ENCODE data around the gene HECTD3. TPM values are rescaled to one million over a fixed set of nuclear protein-coding genes. Genes with fewer than 3 reads are reported as not detected.

The HECTD3 gene
- total RNA-seq, 1 experiment from 2014 or later: 29.5 TPM

GRCh38 chr1:45023663-45024062, 12.5 kb upstream of the HECTD3 start:
- no peaks in the 10 kb centered on the region for H3K9me3 ChIP-seq (ENCODE audit: low read depth, low read length, poor library complexity, severe bottlenecking)
- H3K4me3 ChIP-seq (ENCODE audit: low read depth, low read length, poor library complexity, severe bottlenecking): no peak overlapping the region
- no peak for TF ChIP-seq CTCF (conservative IDR thresholded peaks at IDR 0.05; ENCODE audit: low read depth, low read length)
- no peak for TF ChIP-seq EZH2 (IDR thresholded peaks at IDR 0.05; ENCODE audit: borderline replicate concordance, low read depth, low read length, poor library complexity, severe bottlenecking)
- DNase-seq (ENCODE audit: low spot score): no peak
- BruUV-seq (replicated peaks): no TSS peak
- intact Hi-C loops (cut with micrococcal nuclease; ENCODE audit: unreplicated experiment): no loop called here
- ChIA-PET POLR2A (ENCODE audit: low non-redundant PET) (no interaction called here), CTCF (no interaction called here)
- no peaks in the 10 kb centered on the region for H3K4me1 ChIP-seq (ENCODE audit: insufficient read depth, low read length, poor library complexity, severe bottlenecking)
- no peak overlapping the region for H3K27ac ChIP-seq (ENCODE audit: low read depth, low read length, poor library complexity, severe bottlenecking)
- no peaks in the 10 kb centered on the region for H3K27me3 ChIP-seq (replicated peaks; ENCODE audit: insufficient read depth, low read depth, low read length, poor library complexity)
- H3K36me3 ChIP-seq (ENCODE audit: insufficient read depth, low read length, poor library complexity, severe bottlenecking): no peaks in the 10 kb centered on the region

GRCh38 chr1:45018599-45019230, 7.6 kb upstream of the HECTD3 start:
- H3K27ac ChIP-seq (ENCODE audit: low read depth, low read length, poor library complexity, severe bottlenecking): no peak overlapping the region
- H3K36me3 ChIP-seq (ENCODE audit: insufficient read depth, low read length, poor library complexity, severe bottlenecking): peaks cover 5% of the 10 kb centered on the region
- no peaks in the 10 kb centered on the region for H3K4me1 ChIP-seq (ENCODE audit: insufficient read depth, low read length, poor library complexity, severe bottlenecking)
- no peak overlapping the region for H3K4me3 ChIP-seq (ENCODE audit: low read depth, low read length, poor library complexity, severe bottlenecking)
- CTCF ChIA-PET: interaction anchor here (0.6 to 1.4 kb wide), 4 partner anchors 62 to 376 kb away, joined by 4 to 15 read pairs (median 8); no protein-coding TSS in a partner anchor
- TF ChIP-seq CTCF (conservative IDR thresholded peaks at IDR 0.05; ENCODE audit: low read depth, low read length) (peak; percentile 85), EZH2 (IDR thresholded peaks at IDR 0.05; ENCODE audit: borderline replicate concordance, low read depth, low read length, poor library complexity, severe bottlenecking) (no peak)
- POLR2A ChIA-PET (ENCODE audit: low non-redundant PET): no interaction called here
- BruUV-seq (replicated peaks): no TSS peak
- no peaks in the 10 kb centered on the region for H3K9me3 ChIP-seq (ENCODE audit: low read depth, low read length, poor library complexity, severe bottlenecking)
- H3K27me3 ChIP-seq (replicated peaks; ENCODE audit: insufficient read depth, low read depth, low read length, poor library complexity): no peaks in the 10 kb centered on the region
- intact Hi-C loops (cut with micrococcal nuclease; ENCODE audit: unreplicated experiment): loop anchor here (1.0 to 10.0 kb wide), 3 partner anchors 186 to 556 kb away; partner anchors contain the start of gene ZSWIM5
- DNase-seq (ENCODE audit: low spot score): peak; percentile 65

- no TSS peak for BruUV-seq (replicated peaks)
- intact Hi-C loops (cut with micrococcal nuclease; ENCODE audit: unreplicated experiment): loop anchor here (10.0 kb wide), 2 partner anchors 188 to 558 kb away; partner anchors contain the start of gene ZSWIM5
- H3K36me3 ChIP-seq (ENCODE audit: insufficient read depth, low read length, poor library complexity, severe bottlenecking): peaks cover 5% of the 10 kb centered on the region
- H3K27ac ChIP-seq (ENCODE audit: low read depth, low read length, poor library complexity, severe bottlenecking): no peak overlapping the region
- no peaks in the 10 kb centered on the region for H3K27me3 ChIP-seq (replicated peaks; ENCODE audit: insufficient read depth, low read depth, low read length, poor library complexity)
- peaks cover 5% of the 10 kb centered on the region for H3K4me1 ChIP-seq (ENCODE audit: insufficient read depth, low read length, poor library complexity, severe bottlenecking)
- no peak for DNase-seq (ENCODE audit: low spot score)
- no peaks in the 10 kb centered on the region for H3K9me3 ChIP-seq (ENCODE audit: low read depth, low read length, poor library complexity, severe bottlenecking)
- no peak overlapping the region for H3K4me3 ChIP-seq (ENCODE audit: low read depth, low read length, poor library complexity, severe bottlenecking)
- ChIA-PET CTCF (no interaction called here), POLR2A (ENCODE audit: low non-redundant PET) (no interaction called here)
- no peak for TF ChIP-seq EZH2 (IDR thresholded peaks at IDR 0.05; ENCODE audit: borderline replicate concordance, low read depth, low read length, poor library complexity, severe bottlenecking)
- no peak for TF ChIP-seq CTCF (conservative IDR thresholded peaks at IDR 0.05; ENCODE audit: low read depth, low read length)
Measured at GRCh38 chr1:45016767-45017166, 5.6 kb upstream of the HECTD3 start.

Measured in A673 (cell line).